CD4-positive, alpha-beta T cell (primary cell): ENCODE measurements around the gene MIA3. TPM values are rescaled to one million over a fixed set of nuclear protein-coding genes. Genes with fewer than 3 reads are reported as not detected.

ENCODE experiments used
- ATAC-seq: fragments of 200-7000 bp; cut with Tn5 transposase; one replicate; pipeline ENCODE4 v1.10.0; 2022; ENCODE audit warnings: mild to moderate bottlenecking; ENCODE audit not compliant: poor library complexity
- CTCF ChIA-PET: fragments of 350-600 bp; sonication (Branson Sonifier 250); formaldehyde crosslinking; loops from one replicate; lab custom pipeline; 2021; ENCODE audit warnings: antibody characterized with exemption, inconsistent platforms; lab: Charles Lee
- POLR2A ChIA-PET: fragments of 350-600 bp; sonication (Branson Sonifier 250); formaldehyde crosslinking; loops from one replicate; lab custom pipeline; 2021; ENCODE audit warnings: antibody characterized with exemption, inconsistent platforms; lab: Charles Lee
- DNase-seq, 14 experiments: peaks; one replicate each; pipeline ENCODE4 v3.0.0-alpha.2; 2013 to 2020; ENCODE audit warnings: mixed read lengths in 2 of 14
- H3K27ac ChIP-seq, 2 donors: one replicate each; pipeline versions ENCODE4 v1.5.1 to v1.7.0; 2013; ENCODE audit warnings: low read length in 2 of 2, low read depth in 1 of 2, mild to moderate bottlenecking in 1 of 2
- H3K27me3 ChIP-seq, 2 experiments: 1 replicate in 1 of 2; 2 replicates in 1 of 2; pipeline versions ENCODE4 v1.6.1 to v1.7.0; 2013; ENCODE audit warnings: low read length in 2 of 2, control low read depth in 1 of 2, mild to moderate bottlenecking in 1 of 2, moderate library complexity in 1 of 2; ENCODE audit not compliant: insufficient read depth in 2 of 2, control insufficient read depth in 1 of 2
- H3K36me3 ChIP-seq: one replicate; pipeline ENCODE4 v1.6.1; 2013; ENCODE audit warnings: low read length, control low read depth; ENCODE audit not compliant: insufficient read depth
- H3K4me1 ChIP-seq: one replicate; pipeline ENCODE4 v1.6.1; 2013; ENCODE audit warnings: low read length, control low read depth; ENCODE audit not compliant: insufficient read depth
- H3K4me3 ChIP-seq: one replicate; pipeline ENCODE4 v1.5.1; 2013; ENCODE audit warnings: mild to moderate bottlenecking, low read length, moderate library complexity
- H3K9me3 ChIP-seq, 2 experiments: 1 replicate in 1 of 2; 2 replicates in 1 of 2; pipeline versions ENCODE4 v1.6.1 to v1.7.0; 2013; ENCODE audit warnings: low read length in 2 of 2, mild to moderate bottlenecking in 2 of 2, control low read depth in 1 of 2, moderate library complexity in 1 of 2; ENCODE audit not compliant: control insufficient read depth in 1 of 2, insufficient read depth in 1 of 2
- H3K27ac Mint-ChIP-seq: one replicate; pipeline ENCODE4 v1.8.0; 2020; ENCODE audit warnings: mixed read lengths
- H3K27me3 Mint-ChIP-seq: one replicate; pipeline ENCODE4 v1.8.0; 2021; ENCODE audit warnings: mixed read lengths
- H3K36me3 Mint-ChIP-seq: one replicate; pipeline ENCODE4 v1.8.0; 2021; ENCODE audit warnings: low read depth, mixed read lengths
- H3K4me1 Mint-ChIP-seq: one replicate; pipeline ENCODE4 v1.8.0; 2021; ENCODE audit warnings: low read depth, mixed read lengths
- H3K4me3 Mint-ChIP-seq: one replicate; pipeline ENCODE4 v1.8.0; 2020; ENCODE audit warnings: mild to moderate bottlenecking, mixed read lengths
- H3K9me3 Mint-ChIP-seq: one replicate; pipeline ENCODE4 v1.8.0; 2020; ENCODE audit warnings: mixed read lengths
- intact Hi-C, 2 experiments: fragments of 100-400 bp; cut with DNase I in 1 of 2; cut with micrococcal nuclease in 1 of 2; formaldehyde crosslinking; loops; one replicate each; pipeline versions ENCODE4 v1.15.1 to v1.9.0; 2023 to 2025; cut with DNase I, micrococcal nuclease
- total RNA-seq, 174 experiments: library from RNA in 2 of 174; stranded (reverse) in 2 of 174; gene quantifications; one replicate each; pipeline ENCODE4 v1.2.3 and lab custom pipeline; 2021 to 2026
- TF ChIP-seq, protein P1 (sequence below): fragments of 200-600 bp; IDR thresholded peaks from one replicate; pipeline ENCODE4 v1.8.0; 2022; ENCODE audit warnings: antibody characterized with exemption, mild to moderate bottlenecking

The MIA3 gene
- total RNA-seq, 2 experiments from 2014 or later = 123 to 135 TPM

DNA sequence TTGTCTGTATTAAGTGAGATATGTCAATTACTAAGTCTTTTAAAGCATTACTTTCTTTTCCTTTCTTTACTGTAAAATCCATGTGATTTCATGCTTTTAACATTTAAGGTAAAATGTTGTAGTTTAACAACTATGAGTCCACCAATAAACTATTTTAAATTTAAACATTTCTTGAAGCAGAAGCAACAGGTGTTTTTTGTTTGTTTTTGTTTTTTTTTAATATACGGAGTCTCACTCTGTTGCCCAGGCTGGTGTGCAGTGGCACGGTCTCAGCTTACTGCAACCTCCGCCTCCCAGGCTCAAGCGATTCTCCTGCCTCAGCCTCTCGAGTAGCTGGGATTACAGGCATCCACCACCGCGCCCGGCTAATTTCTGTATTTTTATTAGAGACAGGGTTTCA, 78.8 kb downstream of the MIA3 start:
- Histone ChIP-seq H3K36me3 (peaks cover 39% of the 10 kb centered on the region), H3K27ac (no peak overlapping the region), H3K9me3 (no peaks in the 10 kb centered on the region), H3K4me3 (no peak overlapping the region), H3K4me1 (no peaks in the 10 kb centered on the region), H3K27me3 (no peaks in the 10 kb centered on the region)
- ChIA-PET POLR2A (interaction anchor here (0.7 to 0.8 kb wide), 2 partner anchors 15 to 484 kb away, joined by 3 read pairs; no protein-coding TSS in a partner anchor), CTCF (no interaction called here)
- Mint-ChIP-seq H3K36me3 (peaks cover 56% of the 10 kb centered on the region), H3K9me3 (no peaks in the 10 kb centered on the region), H3K4me3 (no peak overlapping the region), H3K4me1 (peaks cover 32% of the 10 kb centered on the region), H3K27me3 (no peaks in the 10 kb centered on the region), H3K27ac (no peak overlapping the region)
- DNase-seq = no peak
- TF ChIP-seq, protein P1, sequence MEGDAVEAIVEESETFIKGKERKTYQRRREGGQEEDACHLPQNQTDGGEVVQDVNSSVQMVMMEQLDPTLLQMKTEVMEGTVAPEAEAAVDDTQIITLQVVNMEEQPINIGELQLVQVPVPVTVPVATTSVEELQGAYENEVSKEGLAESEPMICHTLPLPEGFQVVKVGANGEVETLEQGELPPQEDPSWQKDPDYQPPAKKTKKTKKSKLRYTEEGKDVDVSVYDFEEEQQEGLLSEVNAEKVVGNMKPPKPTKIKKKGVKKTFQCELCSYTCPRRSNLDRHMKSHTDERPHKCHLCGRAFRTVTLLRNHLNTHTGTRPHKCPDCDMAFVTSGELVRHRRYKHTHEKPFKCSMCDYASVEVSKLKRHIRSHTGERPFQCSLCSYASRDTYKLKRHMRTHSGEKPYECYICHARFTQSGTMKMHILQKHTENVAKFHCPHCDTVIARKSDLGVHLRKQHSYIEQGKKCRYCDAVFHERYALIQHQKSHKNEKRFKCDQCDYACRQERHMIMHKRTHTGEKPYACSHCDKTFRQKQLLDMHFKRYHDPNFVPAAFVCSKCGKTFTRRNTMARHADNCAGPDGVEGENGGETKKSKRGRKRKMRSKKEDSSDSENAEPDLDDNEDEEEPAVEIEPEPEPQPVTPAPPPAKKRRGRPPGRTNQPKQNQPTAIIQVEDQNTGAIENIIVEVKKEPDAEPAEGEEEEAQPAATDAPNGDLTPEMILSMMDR = no peak
- ATAC-seq = no peak
- intact Hi-C loops = no loop called here

DNA sequence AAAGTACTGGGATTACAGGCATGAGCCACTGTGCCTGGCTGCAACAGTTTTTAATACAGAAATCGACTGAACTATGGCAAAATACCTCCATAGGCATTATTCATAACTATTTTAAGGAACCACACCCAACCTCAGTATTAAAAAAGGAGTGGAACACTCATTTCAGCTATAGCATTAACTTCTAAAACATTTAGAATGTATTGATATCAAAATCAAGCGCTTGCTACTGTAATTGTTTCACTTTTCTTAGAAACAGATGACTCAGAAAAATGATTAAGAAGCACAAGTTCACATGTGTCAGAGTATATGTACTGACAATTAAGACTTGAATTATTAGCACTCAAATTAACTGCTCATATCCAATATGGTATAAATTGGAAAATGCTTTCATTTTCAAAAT, 79.3 kb downstream of the MIA3 start:
- Histone ChIP-seq H3K9me3 (no peaks in the 10 kb centered on the region), H3K4me3 (no peak overlapping the region), H3K27ac (no peak overlapping the region), H3K4me1 (no peaks in the 10 kb centered on the region), H3K27me3 (no peaks in the 10 kb centered on the region), H3K36me3 (peaks cover 39% of the 10 kb centered on the region)
- no peak overlapping the region for H3K27ac Mint-ChIP-seq
- no peak overlapping the region for H3K4me3 Mint-ChIP-seq
- no peaks in the 10 kb centered on the region for H3K9me3 Mint-ChIP-seq
- ATAC-seq (no peak), DNase-seq (no peak)
- intact Hi-C loops = no loop called here
- peaks cover 32% of the 10 kb centered on the region for H3K4me1 Mint-ChIP-seq
- TF ChIP-seq, protein P1 = no peak
- ChIA-PET POLR2A (interaction anchor here (0.8 kb wide), 1 partner anchor 14 kb away, joined by 3 read pairs; no protein-coding TSS in a partner anchor), CTCF (no interaction called here)
- no peaks in the 10 kb centered on the region for H3K27me3 Mint-ChIP-seq
- peaks cover 54% of the 10 kb centered on the region for H3K36me3 Mint-ChIP-seq

DNA sequence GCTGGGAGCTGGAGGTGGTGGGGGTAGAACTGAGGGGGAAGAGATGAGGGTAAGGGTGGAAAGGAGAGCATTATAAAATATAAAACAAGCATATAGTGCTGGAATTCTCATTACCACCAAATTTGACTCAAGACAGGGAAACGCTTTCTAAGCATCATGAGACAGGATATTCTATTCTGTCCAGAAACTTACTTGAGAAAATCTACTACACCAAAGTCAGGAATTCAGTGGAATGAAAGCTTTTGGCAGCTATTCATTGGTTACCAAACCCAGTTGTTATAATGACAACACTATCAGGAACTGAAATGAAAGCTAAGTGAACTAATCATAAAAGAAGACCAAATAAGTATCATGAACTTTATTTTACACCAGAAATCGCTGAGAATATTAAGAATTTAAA, 79.9 kb downstream of the MIA3 start:
- POLR2A ChIA-PET = no interaction called here
- Mint-ChIP-seq H3K27ac (no peak overlapping the region), H3K36me3 (peaks cover 54% of the 10 kb centered on the region), H3K27me3 (no peaks in the 10 kb centered on the region), H3K4me1 (peaks cover 26% of the 10 kb centered on the region), H3K4me3 (no peak overlapping the region), H3K9me3 (no peaks in the 10 kb centered on the region)
- H3K27me3 ChIP-seq = no peaks in the 10 kb centered on the region
- intact Hi-C loops = no loop called here
- H3K4me1 ChIP-seq = no peaks in the 10 kb centered on the region
- no peak overlapping the region for H3K4me3 ChIP-seq
- DNase-seq = no peak
- no peak for ATAC-seq
- H3K36me3 ChIP-seq = peaks cover 39% of the 10 kb centered on the region
- CTCF ChIA-PET = no interaction called here
- TF ChIP-seq, protein P1 = no peak
- H3K27ac ChIP-seq = no peak overlapping the region
- H3K9me3 ChIP-seq = no peaks in the 10 kb centered on the region
